Endothelial cell of umbilical vein (primary cell): ENCODE results near the gene SLC16A7. TPM values are rescaled to one million over a fixed set of nuclear protein-coding genes. Genes with fewer than 3 reads are reported as not detected.

Experiments used
- BruUV-seq: library from RNA; stranded (reverse); fragments of 400-500 nt; replicated peaks from 2 replicates; lab custom pipeline; 2021; lab: Mats Ljungman, UMichigan
- CTCF ChIA-PET: fragments of 300-600, 350-600 bp; sonication (Branson Sonifier 250); formaldehyde crosslinking; loops from one replicate; lab custom pipeline; 2021; ENCODE audit warnings: antibody characterized with exemption, inconsistent platforms; lab: Charles Lee
- POLR2A ChIA-PET: fragments of 300-600, 350-600 bp; sonication (Branson Sonifier 250); formaldehyde crosslinking; loops from one replicate; lab custom pipeline; 2021; ENCODE audit warnings: antibody characterized with exemption, inconsistent platforms; lab: Charles Lee
- DNase-seq: peaks from one replicate; pipeline ENCODE4 v3.0.0-alpha.2; 2011; ENCODE audit warnings: low read depth, low spot score
- FAIRE-seq: peaks from 2 replicates; lab custom pipeline; 2011; peaks lifted over from hg19 to GRCh38; lab: Jason Lieb, UNC
- H2AFZ ChIP-seq: 2 replicates; pipeline ENCODE4 v1.6.0; 2012; ENCODE audit warnings: low read depth, low read length, control low read depth, inconsistent platforms
- H3K27ac ChIP-seq: 2 replicates; pipeline ENCODE4 v1.5.1; 2011; ENCODE audit warnings: low read depth, mild to moderate bottlenecking, control low read depth, low read length, moderate library complexity; ENCODE audit not compliant: insufficient read depth
- H3K27me3 ChIP-seq, 2 experiments: 2 replicates each; pipeline versions ENCODE4 v1.6.0 to v1.6.1; 2011; ENCODE audit warnings: low read length in 2 of 2, mixed read lengths in 1 of 2; ENCODE audit not compliant: control insufficient read depth in 2 of 2, insufficient read depth in 2 of 2
- H3K36me3 ChIP-seq, 2 experiments: 2 replicates in 1 of 2; 3 replicates in 1 of 2; pipeline ENCODE4 v1.5.1; 2011; ENCODE audit warnings: low read length in 2 of 2, mild to moderate bottlenecking in 1 of 2, moderate library complexity in 1 of 2; ENCODE audit not compliant: control insufficient read depth in 2 of 2, insufficient read depth in 2 of 2; ENCODE audit errors: extremely low read depth in 1 of 2
- H3K4me1 ChIP-seq: 3 replicates; pipeline ENCODE4 v1.5.1; 2011; ENCODE audit warnings: mild to moderate bottlenecking, low read length; ENCODE audit not compliant: control insufficient read depth, insufficient read depth; ENCODE audit errors: extremely low read depth
- H3K4me2 ChIP-seq: 2 replicates; pipeline ENCODE4 v1.6.1; 2011; ENCODE audit warnings: low read length, control low read depth, mixed read lengths; ENCODE audit not compliant: insufficient read depth
- H3K4me3 ChIP-seq, 3 experiments: fragments of 200-600 bp in 1 of 3; sonication (generic), shearing (Covaris generic) in 1 of 3; replicated peaks in 1 of 3; 2 replicates each; pipeline ENCODE4 v1.5.1; 2011 to 2016; ENCODE audit warnings: control low read depth in 3 of 3, low read length in 3 of 3, mild to moderate bottlenecking in 2 of 3, inconsistent platforms in 1 of 3, low read depth in 1 of 3, moderate library complexity in 1 of 3; ENCODE audit not compliant: insufficient read depth in 1 of 3
- H3K79me2 ChIP-seq: 2 replicates; pipeline ENCODE4 v1.6.0; 2012; ENCODE audit warnings: low read length, inconsistent platforms; ENCODE audit not compliant: control insufficient read depth, insufficient read depth
- H3K9ac ChIP-seq: replicated peaks from 2 replicates; pipeline ENCODE3; 2011; ENCODE audit warnings: low read length, control low read depth; ENCODE audit not compliant: insufficient read depth; ENCODE audit errors: extremely low read depth
- H3K9me1 ChIP-seq: replicated peaks from 3 replicates; pipeline ENCODE4 v1.6.0; 2011; ENCODE audit warnings: mild to moderate bottlenecking, low read length; ENCODE audit not compliant: control insufficient read depth, insufficient read depth; ENCODE audit errors: extremely low read depth
- H3K9me3 ChIP-seq: replicated peaks from 2 replicates; pipeline ENCODE4 v1.5.1; 2012; ENCODE audit warnings: low read length, inconsistent platforms; ENCODE audit not compliant: control insufficient read depth, insufficient read depth
- H4K20me1 ChIP-seq: replicated peaks from 2 replicates; pipeline ENCODE3; 2011; ENCODE audit warnings: mild to moderate bottlenecking, low read length; ENCODE audit not compliant: control insufficient read depth, insufficient read depth; ENCODE audit errors: extremely low read depth
- EZH2 ChIP-seq: IDR thresholded peaks from 2 replicates; pipeline ENCODE4 v1.6.1; 2012; ENCODE audit warnings: borderline replicate concordance, low read depth, mild to moderate bottlenecking, moderate library complexity, low read length, inconsistent platforms; ENCODE audit not compliant: severe bottlenecking
- FOS ChIP-seq: IDR thresholded peaks from 2 replicates; pipeline ENCODE4 v1.6.1; 2011; ENCODE audit warnings: mild to moderate bottlenecking, low read length, moderate library complexity, borderline replicate concordance; ENCODE audit not compliant: insufficient read depth
- GATA2 ChIP-seq: IDR thresholded peaks from 2 replicates; pipeline ENCODE4 v1.7.0; 2011; ENCODE audit warnings: low read depth, mild to moderate bottlenecking, moderate library complexity, mixed read lengths, low read length; ENCODE audit not compliant: insufficient read length, insufficient read depth
- JUN ChIP-seq: IDR thresholded peaks from 2 replicates; pipeline ENCODE4 v1.6.1; 2011; ENCODE audit warnings: borderline replicate concordance, low read depth; ENCODE audit not compliant: insufficient read length, insufficient read depth
- MYC ChIP-seq: IDR thresholded peaks from one replicate; pipeline ENCODE4 v1.6.1; 2011; ENCODE audit warnings: mild to moderate bottlenecking, low read depth, low read length
- POLR2A ChIP-seq: IDR thresholded peaks from 2 replicates; pipeline ENCODE4 v1.6.1; 2012; ENCODE audit warnings: low read depth, mild to moderate bottlenecking, control low read depth, low read length
- POLR2AphosphoS5 ChIP-seq: IDR thresholded peaks from 2 replicates; pipeline ENCODE4 v1.6.1; 2012; ENCODE audit warnings: low read depth, mild to moderate bottlenecking, control low read depth, low read length, moderate library complexity; ENCODE audit not compliant: insufficient read depth
- dilution Hi-C: fragments of 300-500 bp; cut with MboI; formaldehyde crosslinking; loops from one replicate; pipeline ENCODE4 v1.15.0; 2019; ENCODE audit warnings: low sequenced_read_pairs; ENCODE audit not compliant: extremely low pct_ligation_motif_present
- intact Hi-C: fragments of 100-400 bp; cut with micrococcal nuclease; formaldehyde crosslinking; loops from one replicate; pipeline ENCODE4 v1.10.0; 2022
- polyA plus RNA-seq, 4 experiments: library from polyadenylated mRNA; depleted of rRNA in 3 of 4; stranded (reverse) in 3 of 4; unstranded in 1 of 4; fragments of >200 nt; gene quantifications; 2 replicates each; pipeline versions ENCODE4 v1.2.1 to v1.2.3, GENCODE V29; 2011 to 2012; ENCODE audit warnings: missing spikeins in 1 of 4
- total RNA-seq: library from RNA; stranded (reverse); gene quantifications from 2 replicates; pipeline ENCODE4 v1.2.3, GENCODE V29; 2021
- TF ChIP-seq, protein P1 (sequence below), 2 donors: IDR thresholded peaks; 1 replicate in 1 of 2; 2 replicates in 1 of 2; pipeline ENCODE4 v1.5.1; 2011; ENCODE audit warnings: low read length in 2 of 2, mild to moderate bottlenecking in 2 of 2, moderate library complexity in 2 of 2, control low read depth in 1 of 2, inconsistent platforms in 1 of 2, low read depth in 1 of 2; ENCODE audit not compliant: insufficient read depth in 1 of 2; ENCODE audit errors: extremely low read depth in 1 of 2
- TF ChIP-seq, protein P2 (sequence below): IDR thresholded peaks from 2 replicates; pipeline ENCODE4 v1.6.1; 2011; ENCODE audit not compliant: insufficient read depth, insufficient read length

The SLC16A7 gene
- total and polyA plus RNA-seq, 2 donors (not counting 3 experiments of a cell fraction or from before 2014, with no cell fraction given): 2.9 to 8.9 TPM

DNA sequence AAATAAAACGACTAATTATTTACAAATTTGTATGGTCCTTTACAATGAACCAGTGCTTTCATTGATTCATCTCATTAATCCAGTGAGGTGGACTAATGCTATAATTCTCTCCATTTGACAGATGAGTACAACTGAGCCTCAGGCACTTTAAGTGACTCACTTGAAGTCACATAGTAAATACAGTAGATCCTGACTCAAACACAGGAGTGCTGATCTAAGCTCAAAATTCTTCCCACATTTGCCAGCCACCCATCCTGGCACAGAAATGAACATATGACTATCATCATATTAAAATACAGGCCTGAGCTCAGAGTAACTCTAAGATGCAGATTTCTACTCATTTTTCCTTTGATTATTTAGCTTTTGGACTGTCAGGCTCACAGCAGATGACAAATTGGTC is 30.6 kb downstream of the SLC16A7 start:
- no peaks in the 10 kb centered on the region for H3K79me2 ChIP-seq
- DNase-seq: peak; percentile 12
- dilution Hi-C loops: no loop called here
- ChIA-PET POLR2A (no interaction called here), CTCF (interaction anchor here (1.1 kb wide), 1 partner anchor 863 kb away, joined by 4 read pairs; no protein-coding TSS in a partner anchor)
- no peaks in the 10 kb centered on the region for H3K9me3 ChIP-seq
- TF ChIP-seq POLR2A: no peak
- TF ChIP-seq, protein P1, sequence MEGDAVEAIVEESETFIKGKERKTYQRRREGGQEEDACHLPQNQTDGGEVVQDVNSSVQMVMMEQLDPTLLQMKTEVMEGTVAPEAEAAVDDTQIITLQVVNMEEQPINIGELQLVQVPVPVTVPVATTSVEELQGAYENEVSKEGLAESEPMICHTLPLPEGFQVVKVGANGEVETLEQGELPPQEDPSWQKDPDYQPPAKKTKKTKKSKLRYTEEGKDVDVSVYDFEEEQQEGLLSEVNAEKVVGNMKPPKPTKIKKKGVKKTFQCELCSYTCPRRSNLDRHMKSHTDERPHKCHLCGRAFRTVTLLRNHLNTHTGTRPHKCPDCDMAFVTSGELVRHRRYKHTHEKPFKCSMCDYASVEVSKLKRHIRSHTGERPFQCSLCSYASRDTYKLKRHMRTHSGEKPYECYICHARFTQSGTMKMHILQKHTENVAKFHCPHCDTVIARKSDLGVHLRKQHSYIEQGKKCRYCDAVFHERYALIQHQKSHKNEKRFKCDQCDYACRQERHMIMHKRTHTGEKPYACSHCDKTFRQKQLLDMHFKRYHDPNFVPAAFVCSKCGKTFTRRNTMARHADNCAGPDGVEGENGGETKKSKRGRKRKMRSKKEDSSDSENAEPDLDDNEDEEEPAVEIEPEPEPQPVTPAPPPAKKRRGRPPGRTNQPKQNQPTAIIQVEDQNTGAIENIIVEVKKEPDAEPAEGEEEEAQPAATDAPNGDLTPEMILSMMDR (IDR thresholded peaks at IDR 0.05; ENCODE audit: extremely low read depth in 1 of 2, insufficient read depth in 1 of 2, low read depth in 1 of 2, low read length in 2 of 2): no peak
- no peak for TF ChIP-seq POLR2AphosphoS5
- TF ChIP-seq JUN: no peak
- no peak for TF ChIP-seq GATA2
- TF ChIP-seq EZH2: no peak
- TF ChIP-seq MYC: no peak
- TF ChIP-seq, protein P2, sequence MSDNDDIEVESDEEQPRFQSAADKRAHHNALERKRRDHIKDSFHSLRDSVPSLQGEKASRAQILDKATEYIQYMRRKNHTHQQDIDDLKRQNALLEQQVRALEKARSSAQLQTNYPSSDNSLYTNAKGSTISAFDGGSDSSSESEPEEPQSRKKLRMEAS: no peak
- TF ChIP-seq FOS: no peak
- no peak overlapping the region for H3K4me3 ChIP-seq
- H4K20me1 ChIP-seq: no peaks in the 10 kb centered on the region
- FAIRE-seq: no peak
- no peaks in the 10 kb centered on the region for H3K36me3 ChIP-seq
- intact Hi-C loops: no loop called here
- H3K4me2 ChIP-seq: no peak overlapping the region
- BruUV-seq: no TSS peak
- H3K9ac ChIP-seq: no peak overlapping the region
- no peaks in the 10 kb centered on the region for H3K9me1 ChIP-seq
- no peak overlapping the region for H2AFZ ChIP-seq
- H3K4me1 ChIP-seq: peaks cover 10% of the 10 kb centered on the region
- no peaks in the 10 kb centered on the region for H3K27me3 ChIP-seq
- no peak overlapping the region for H3K27ac ChIP-seq
